PC-9 (cell line): ENCODE results near the gene ABCC6. TPM values are rescaled to one million over a fixed set of nuclear protein-coding genes. Genes with fewer than 3 reads are reported as not detected.
A peak's percentile ranks its signal among the peaks of the same experiment; 100 is the strongest.
"Not testable (repeated sequence)": the region's sequence is repeated elsewhere in the genome, so short reads cannot be mapped to it uniquely, and the experiment has no call there.

ENCODE experiments used
- BruUV-seq: library from RNA; stranded (reverse); fragments of 400-500 nt; replicated peaks from 2 replicates; lab custom pipeline; 2021; lab: Mats Ljungman, UMichigan
- CTCF ChIA-PET: fragments of 300-600 bp; sonication (Branson Sonifier 250); formaldehyde crosslinking; loops from one replicate; lab custom pipeline; 2022; ENCODE audit warnings: antibody characterized with exemption; lab: Charles Lee
- POLR2A ChIA-PET: fragments of 300-600 bp; sonication (Branson Sonifier 250); formaldehyde crosslinking; loops from one replicate; lab custom pipeline; 2022; ENCODE audit warnings: antibody characterized with exemption; ENCODE audit not compliant: unreplicated experiment; lab: Charles Lee
- DNase-seq, 2 experiments: peaks; one replicate each; pipeline versions ENCODE4 v3.0.0 to v3.0.0-alpha.2; 2015 to 2022; ENCODE audit warnings: mixed read lengths in 1 of 2
- H2AFZ ChIP-seq: fragments of 200-600 bp; sonication (generic); 2 replicates; pipeline ENCODE4 v1.8.1; 2017; ENCODE audit warnings: antibody characterized with exemption
- H3F3A ChIP-seq: fragments of 200-600 bp; sonication (generic); 2 replicates; pipeline ENCODE4 v1.8.1; 2017; ENCODE audit warnings: antibody characterized with exemption, mild to moderate bottlenecking, low read depth; ENCODE audit not compliant: insufficient read depth
- H3K27ac ChIP-seq: fragments of 200-600 bp; sonication (generic); 2 replicates; pipeline ENCODE4 v1.6.1; 2016; ENCODE audit warnings: mixed run types
- H3K27me3 ChIP-seq: fragments of 200-600 bp; sonication (generic); 2 replicates; pipeline ENCODE4 v1.6.1; 2016; ENCODE audit warnings: low read depth, mixed run types; ENCODE audit not compliant: insufficient read depth
- H3K36me3 ChIP-seq: fragments of 200-600 bp; sonication (generic); 2 replicates; pipeline ENCODE4 v1.6.1; 2016; ENCODE audit warnings: low read depth, mixed run types
- H3K4me1 ChIP-seq: fragments of 200-600 bp; sonication (generic); replicated peaks from 2 replicates; pipeline ENCODE4 v1.6.1; 2016; ENCODE audit warnings: mixed run types; ENCODE audit not compliant: insufficient read depth
- H3K4me2 ChIP-seq: fragments of 200-600 bp; sonication (generic); 2 replicates; pipeline ENCODE4 v1.6.1; 2017; ENCODE audit warnings: mixed run types
- H3K4me3 ChIP-seq: fragments of 200-600 bp; sonication (generic); 2 replicates; pipeline ENCODE4 v1.6.1; 2016; ENCODE audit warnings: mixed run types
- H3K79me2 ChIP-seq: fragments of 200-600 bp; sonication (generic); 2 replicates; pipeline ENCODE4 v1.6.1; 2017; ENCODE audit warnings: low read depth, mixed run types
- H3K9me2 ChIP-seq: fragments of 200-600 bp; sonication (generic); 2 replicates; pipeline ENCODE4 v1.8.1; 2017; ENCODE audit warnings: mild to moderate bottlenecking; ENCODE audit not compliant: insufficient read depth
- H3K9me3 ChIP-seq: fragments of 200-600 bp; sonication (generic); 2 replicates; pipeline ENCODE4 v1.8.1; 2016; ENCODE audit warnings: low read depth; ENCODE audit not compliant: insufficient read depth
- H4K20me1 ChIP-seq: fragments of 200-600 bp; sonication (generic); 2 replicates; pipeline ENCODE4 v1.8.1; 2017; ENCODE audit not compliant: insufficient read depth
- intact Hi-C: fragments of 100-400 bp; cut with micrococcal nuclease; formaldehyde crosslinking; loops from one replicate; pipeline ENCODE4 v1.10.0; 2022; ENCODE audit not compliant: unreplicated experiment
- total RNA-seq: library from RNA; stranded (reverse); gene quantifications from 2 replicates; pipeline ENCODE4 v1.2.3, GENCODE V29; 2021

The ABCC6 gene
- total RNA-seq, 1 experiment from 2014 or later, result 2.8 TPM

DNA sequence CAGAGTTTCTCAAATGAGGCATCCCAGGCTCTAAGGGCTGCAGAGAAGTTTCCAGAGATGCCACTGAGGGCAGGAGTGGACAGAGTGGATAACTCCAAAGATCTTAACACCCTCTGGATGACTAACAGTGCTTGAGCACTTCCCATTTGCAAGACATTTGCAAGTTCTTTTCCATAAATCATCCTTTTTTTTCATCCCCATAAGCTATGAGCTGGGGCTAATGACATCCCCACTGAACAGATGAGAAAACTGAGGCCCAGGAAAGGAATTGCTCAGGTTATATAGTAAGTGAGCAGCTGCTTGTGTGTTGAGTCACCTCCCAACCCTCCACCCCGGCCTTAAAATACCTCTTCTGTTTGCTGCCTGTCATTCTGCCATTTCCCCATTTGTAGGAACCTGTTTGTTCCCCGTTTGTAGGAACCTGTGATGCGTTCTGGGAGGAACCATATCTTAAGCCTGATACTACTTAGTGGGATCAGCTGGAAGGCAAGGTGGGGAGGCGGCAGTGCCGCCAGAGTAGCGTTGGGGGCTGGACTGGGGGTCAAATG, 15.4 kb downstream of the ABCC6 start:
- H3K4me1 ChIP-seq, H3F3A ChIP-seq, intact Hi-C loops, H3K9me3 ChIP-seq, H3K9me2 ChIP-seq, BruUV-seq, H2AFZ ChIP-seq, H3K27me3 ChIP-seq, POLR2A ChIA-PET, CTCF ChIA-PET, H3K4me2 ChIP-seq, H3K4me3 ChIP-seq, H3K79me2 ChIP-seq, H3K27ac ChIP-seq, H4K20me1 ChIP-seq, H3K36me3 ChIP-seq: not testable (repeated sequence)
- peak in 1 of 2 experiments; percentile 15 for DNase-seq

DNA sequence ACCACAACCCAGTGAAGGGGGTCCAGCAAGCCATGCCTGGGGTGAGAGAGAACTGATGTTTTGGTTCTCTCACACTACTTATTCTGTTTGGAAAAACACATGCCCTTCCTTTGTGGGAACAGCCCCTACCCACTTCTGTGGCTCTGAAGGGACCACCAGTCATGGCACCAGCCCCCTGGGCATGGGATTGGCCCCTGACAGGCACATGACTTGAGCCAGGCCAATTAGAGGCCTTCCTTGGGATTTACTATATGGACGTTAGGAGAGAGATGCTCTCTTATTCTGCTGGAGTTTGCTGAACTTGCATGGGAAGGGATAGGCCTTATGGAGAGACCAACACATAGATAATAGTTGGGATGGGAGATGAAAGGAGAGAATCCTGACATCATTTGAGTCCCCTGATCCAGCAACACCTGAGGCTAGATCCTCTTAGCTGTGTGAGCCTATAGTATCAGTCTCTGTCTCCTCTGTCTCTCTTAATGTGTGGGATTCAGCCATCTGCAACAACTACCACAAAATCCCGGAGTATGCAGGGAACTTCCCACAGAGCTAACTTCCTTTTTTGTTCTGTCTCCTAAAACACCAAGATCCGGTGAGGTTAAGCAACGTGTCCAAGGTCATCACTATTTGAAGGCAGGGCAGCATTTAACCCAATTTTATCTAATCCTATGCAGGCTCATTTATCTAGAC, 16.1 kb downstream of the ABCC6 start:
- DNase-seq, H3F3A ChIP-seq, CTCF ChIA-PET, H3K27me3 ChIP-seq, H2AFZ ChIP-seq, intact Hi-C loops, H4K20me1 ChIP-seq, H3K27ac ChIP-seq, H3K4me2 ChIP-seq, BruUV-seq, H3K9me3 ChIP-seq, H3K79me2 ChIP-seq, POLR2A ChIA-PET, H3K4me3 ChIP-seq, H3K9me2 ChIP-seq, H3K4me1 ChIP-seq, H3K36me3 ChIP-seq: not testable (repeated sequence)

DNA sequence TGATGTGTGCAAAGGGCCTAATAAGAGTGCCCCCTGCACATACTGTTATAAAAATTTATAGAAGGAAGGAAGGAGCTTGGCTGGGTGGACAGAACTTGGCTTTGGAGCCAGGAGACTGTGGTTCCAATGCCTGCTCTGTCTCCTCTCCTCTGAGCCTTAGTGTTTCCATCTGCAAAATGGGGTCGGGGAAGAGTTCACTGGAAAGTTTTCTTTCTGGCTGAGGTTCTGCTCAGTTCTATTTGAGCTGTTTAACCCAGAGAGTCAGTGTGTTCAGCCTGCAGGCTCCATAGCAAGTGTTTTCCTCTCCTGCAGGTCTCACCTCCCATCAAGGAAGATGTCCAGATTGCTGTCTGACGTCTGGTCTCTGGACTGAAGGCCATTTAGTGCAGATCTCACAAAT, 17.4 kb downstream of the ABCC6 start:
- H3K4me2 ChIP-seq, intact Hi-C loops, H3K4me3 ChIP-seq, H4K20me1 ChIP-seq, DNase-seq, H3K36me3 ChIP-seq, H3F3A ChIP-seq, H2AFZ ChIP-seq, H3K27ac ChIP-seq, H3K79me2 ChIP-seq, CTCF ChIA-PET, POLR2A ChIA-PET, H3K9me2 ChIP-seq, H3K9me3 ChIP-seq, BruUV-seq, H3K4me1 ChIP-seq, H3K27me3 ChIP-seq: not testable (repeated sequence)

DNA sequence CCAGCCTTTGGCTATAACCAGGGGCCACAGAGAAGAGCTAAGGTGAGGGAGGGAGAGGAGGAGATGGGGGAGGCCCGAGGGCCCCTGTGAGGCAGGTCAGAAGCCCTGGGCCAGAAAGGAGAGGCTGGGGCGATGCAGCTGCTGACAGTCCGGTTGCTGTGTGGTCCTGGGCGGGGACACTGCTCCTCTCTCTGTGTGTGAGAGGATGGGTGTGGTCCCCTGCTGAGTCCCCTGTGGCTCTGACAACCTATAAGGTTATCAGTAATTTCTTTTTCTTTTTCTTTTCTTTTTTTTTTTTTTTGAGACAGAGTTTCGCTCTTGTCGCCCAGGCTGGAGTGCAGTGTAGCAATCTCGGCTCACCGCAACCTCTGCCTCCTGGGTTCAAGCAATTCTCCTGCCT, 18.7 kb downstream of the ABCC6 start:
- H3K27ac ChIP-seq, H3K4me2 ChIP-seq, H2AFZ ChIP-seq, POLR2A ChIA-PET, H3K79me2 ChIP-seq, H3K9me2 ChIP-seq, H3K4me3 ChIP-seq, intact Hi-C loops, H4K20me1 ChIP-seq, H3K9me3 ChIP-seq, H3K27me3 ChIP-seq, DNase-seq, BruUV-seq, H3K36me3 ChIP-seq, H3F3A ChIP-seq, CTCF ChIA-PET: not testable (repeated sequence)
- H3K4me1 ChIP-seq, result peaks cover 12% of the 10 kb centered on the region

DNA sequence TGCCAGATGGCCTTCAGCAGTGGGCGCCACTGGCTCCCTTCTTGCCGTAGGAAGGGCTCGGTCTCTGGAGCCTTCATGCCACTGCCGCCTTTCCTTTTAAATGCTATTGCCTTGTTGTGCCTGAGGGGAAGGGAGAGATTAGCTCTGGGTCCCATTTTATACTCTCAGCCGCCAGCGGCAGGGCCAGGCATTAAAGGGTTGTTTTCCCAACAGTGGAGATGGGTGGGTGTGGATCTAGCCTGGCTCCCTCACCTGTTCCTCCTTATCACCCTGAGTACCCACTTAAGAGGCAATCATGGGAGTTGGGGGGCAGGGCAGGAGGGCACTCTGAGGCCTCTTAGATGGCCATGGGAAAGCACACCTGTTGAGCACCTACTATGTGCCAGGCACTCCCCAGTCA, 19.8 kb downstream of the ABCC6 start:
- H3K27me3 ChIP-seq, CTCF ChIA-PET, BruUV-seq, POLR2A ChIA-PET, H3K4me3 ChIP-seq, H3K4me2 ChIP-seq, H3K9me3 ChIP-seq, H3K27ac ChIP-seq, H3K36me3 ChIP-seq, H4K20me1 ChIP-seq, H3K9me2 ChIP-seq, H2AFZ ChIP-seq, H3F3A ChIP-seq, H3K79me2 ChIP-seq, DNase-seq, intact Hi-C loops: not testable (repeated sequence)
- H3K4me1 ChIP-seq, result peaks cover 15% of the 10 kb centered on the region
